Raji (cell line): ENCODE results near the gene CENPB.

ENCODE experiments used
- POLR2A ChIP-seq: IDR thresholded peaks from 2 replicates; pipeline ENCODE4 v1.6.1; 2011; ENCODE audit warnings: low read depth, low read length, control low read depth; ENCODE audit not compliant: insufficient read depth

Gene CENPB

DNA sequence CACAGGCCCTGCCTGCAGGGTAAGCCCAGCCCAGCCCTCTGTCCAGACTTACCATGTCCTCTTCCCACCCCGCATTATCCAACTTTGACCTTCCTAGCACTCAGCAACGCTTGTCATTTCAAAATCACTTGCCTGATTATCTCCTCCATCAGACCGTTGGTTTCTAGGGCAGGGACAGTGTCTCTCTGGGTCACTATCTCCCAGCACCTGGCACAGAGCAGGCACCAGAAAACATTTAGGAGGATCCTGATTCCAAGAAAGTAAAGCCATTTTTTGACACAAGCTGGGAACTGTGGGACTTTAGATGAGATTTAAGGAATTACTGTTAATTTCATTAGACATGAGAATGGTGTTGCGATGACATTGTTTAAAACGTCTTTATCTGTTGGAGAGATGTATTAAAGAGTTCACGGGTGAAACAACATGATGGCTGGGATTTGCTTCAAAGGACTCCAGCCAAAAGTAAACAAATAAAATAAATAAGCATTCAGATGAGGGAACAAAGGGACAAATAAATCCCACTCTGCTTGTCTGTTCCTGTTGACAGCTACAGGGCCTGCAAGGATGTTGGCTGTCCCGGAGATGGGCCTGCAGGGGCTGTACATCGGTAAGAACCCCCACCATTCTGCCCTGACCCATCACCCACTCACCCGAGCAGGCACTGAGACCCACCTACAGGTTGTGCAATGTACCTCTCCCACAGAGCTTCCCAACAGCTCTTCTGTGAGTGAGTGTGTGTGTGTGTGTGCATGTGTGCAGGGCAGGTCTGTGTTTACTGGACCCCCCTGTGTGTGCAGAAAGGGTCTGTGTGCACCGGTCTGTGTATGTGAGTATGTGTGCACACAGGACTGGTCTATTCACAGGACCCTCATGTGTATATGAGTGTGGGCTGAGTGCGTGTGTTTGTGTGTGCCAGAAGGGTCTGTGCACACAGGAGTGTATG is 48.2 kb downstream of the CENPB start:
- no peak for TF ChIP-seq POLR2A

DNA sequence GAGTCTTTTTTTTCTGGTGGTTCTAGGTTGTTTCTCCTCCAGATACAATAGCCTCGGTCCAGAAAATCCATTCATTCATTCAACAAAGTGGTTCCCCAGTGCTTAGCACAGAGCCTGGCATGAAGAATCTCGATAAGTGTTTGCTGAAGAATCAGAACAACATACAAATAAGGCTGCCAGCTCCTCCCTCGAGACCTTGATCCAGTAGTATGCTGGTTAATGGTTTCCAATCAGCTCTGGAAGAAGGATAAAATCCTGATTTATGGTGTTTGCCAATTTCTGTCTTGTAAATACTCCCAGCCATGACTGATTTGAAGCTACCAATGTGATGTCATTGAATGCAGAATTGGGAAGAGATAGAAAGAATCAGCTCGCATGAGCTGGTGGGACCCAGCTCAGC is 50.8 kb downstream of the CENPB start:
- no peak for TF ChIP-seq POLR2A

DNA sequence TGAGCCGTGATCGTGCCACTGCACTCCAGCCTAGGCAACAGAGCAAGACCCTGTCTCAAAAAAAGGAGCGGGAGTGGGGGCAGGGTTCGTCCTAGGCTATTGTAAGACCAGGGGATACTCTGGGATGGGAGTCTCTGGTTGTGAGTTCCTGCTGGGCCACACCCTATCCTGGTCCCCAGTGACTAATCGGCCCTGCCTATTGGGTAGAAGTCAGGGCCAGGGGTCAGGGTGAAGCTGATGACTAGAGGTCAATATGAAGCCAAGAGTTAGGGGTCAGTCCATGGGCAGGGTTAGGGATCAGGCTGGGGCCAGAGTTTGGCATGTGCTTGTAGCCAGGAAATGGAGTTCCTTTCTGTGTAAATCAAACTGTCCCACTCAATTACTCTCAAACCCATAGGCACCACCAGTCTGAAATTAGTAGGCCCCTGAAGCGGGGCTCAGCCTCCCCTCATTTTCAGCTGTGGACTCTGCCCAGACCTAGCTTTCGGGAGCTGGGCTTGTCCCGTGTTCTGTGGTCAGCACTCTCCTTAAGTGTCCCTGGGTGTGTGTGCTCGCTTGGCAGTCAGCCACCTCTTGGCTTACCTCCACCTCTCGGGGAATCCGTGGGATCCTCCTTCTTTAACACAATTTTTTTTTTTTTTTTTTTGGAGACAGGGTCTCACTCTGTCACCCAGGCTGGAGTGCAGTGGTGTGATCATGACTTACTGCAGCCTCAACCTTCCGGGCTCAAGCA is 52.3 kb downstream of the CENPB start:
- TF ChIP-seq POLR2A: no peak
